Left ventricle myocardium inferior (tissue), 1 donor: Measurements from ENCODE around the gene XIRP2. TPM values are rescaled to one million over a fixed set of nuclear protein-coding genes. Genes with fewer than 3 reads are reported as not detected.
A peak's percentile ranks its signal among the peaks of the same experiment; 100 is the strongest.

ENCODE experiments used
- DNase-seq: peaks from one replicate; pipeline ENCODE4 v3.0.0-alpha.2; 2020
- H3K27ac ChIP-seq: fragments of 200-600 bp; replicated peaks from 2 replicates; pipeline ENCODE4 v1.8.0; 2021
- H3K27me3 ChIP-seq: fragments of 200-600 bp; 2 replicates; pipeline ENCODE4 v1.8.0; 2021; ENCODE audit warnings: low read depth
- H3K36me3 ChIP-seq: fragments of 200-600 bp; 2 replicates; pipeline ENCODE4 v1.8.0; 2021
- H3K4me1 ChIP-seq: fragments of 200-600 bp; 2 replicates; pipeline ENCODE4 v1.8.0; 2021
- H3K4me3 ChIP-seq: fragments of 200-600 bp; 2 replicates; pipeline ENCODE4 v1.8.0; 2021; ENCODE audit warnings: mild to moderate bottlenecking, moderate library complexity
- H3K9me3 ChIP-seq: fragments of 200-600 bp; replicated peaks from 2 replicates; pipeline ENCODE4 v1.8.0; 2021
- intact Hi-C: fragments of 100-400 bp; cut with micrococcal nuclease; formaldehyde crosslinking; loops from one replicate; pipeline ENCODE4 v1.11.0; 2022
- total RNA-seq: library from RNA; stranded (reverse); fragmentation: NEBNext Ultra II Directional; extraction: Animal tissue kit (Norgen Biotek cat#: 25700); gene quantifications from one replicate; pipeline ENCODE4 v1.2.1, GENCODE V29; 2021
- TF ChIP-seq, protein P1 (sequence below): fragments of 200-600 bp; IDR thresholded peaks from 2 replicates; pipeline ENCODE4 v1.8.0; 2021; ENCODE audit warnings: antibody characterized with exemption, mild to moderate bottlenecking, borderline replicate concordance
- donor health status: DM: no; HTN: yes; CAD: no; lungs with severe emphysema.

Gene XIRP2
- total RNA-seq, 1 donor from 2014 or later = 364 TPM

DNA sequence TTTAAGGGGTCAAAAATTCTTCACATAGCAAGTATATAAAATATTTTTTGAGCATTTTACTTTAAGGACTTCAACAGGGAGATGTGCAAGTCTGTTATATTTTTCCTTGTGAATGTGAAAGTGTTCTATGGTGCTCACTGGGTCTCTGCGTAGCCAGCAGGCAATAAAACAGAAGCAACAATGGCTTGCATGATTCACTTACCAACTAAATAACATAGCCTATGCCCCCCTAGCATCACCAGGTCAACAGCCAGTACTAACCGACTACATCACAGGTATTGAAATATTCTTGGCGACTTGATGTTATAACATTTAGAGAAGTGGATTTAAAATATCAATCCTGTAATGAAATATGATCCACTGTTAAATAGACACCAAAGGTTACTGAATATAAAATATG lies 398.9 kb downstream of the XIRP2 start:
- DNase-seq = no peak
- TF ChIP-seq, protein P1, sequence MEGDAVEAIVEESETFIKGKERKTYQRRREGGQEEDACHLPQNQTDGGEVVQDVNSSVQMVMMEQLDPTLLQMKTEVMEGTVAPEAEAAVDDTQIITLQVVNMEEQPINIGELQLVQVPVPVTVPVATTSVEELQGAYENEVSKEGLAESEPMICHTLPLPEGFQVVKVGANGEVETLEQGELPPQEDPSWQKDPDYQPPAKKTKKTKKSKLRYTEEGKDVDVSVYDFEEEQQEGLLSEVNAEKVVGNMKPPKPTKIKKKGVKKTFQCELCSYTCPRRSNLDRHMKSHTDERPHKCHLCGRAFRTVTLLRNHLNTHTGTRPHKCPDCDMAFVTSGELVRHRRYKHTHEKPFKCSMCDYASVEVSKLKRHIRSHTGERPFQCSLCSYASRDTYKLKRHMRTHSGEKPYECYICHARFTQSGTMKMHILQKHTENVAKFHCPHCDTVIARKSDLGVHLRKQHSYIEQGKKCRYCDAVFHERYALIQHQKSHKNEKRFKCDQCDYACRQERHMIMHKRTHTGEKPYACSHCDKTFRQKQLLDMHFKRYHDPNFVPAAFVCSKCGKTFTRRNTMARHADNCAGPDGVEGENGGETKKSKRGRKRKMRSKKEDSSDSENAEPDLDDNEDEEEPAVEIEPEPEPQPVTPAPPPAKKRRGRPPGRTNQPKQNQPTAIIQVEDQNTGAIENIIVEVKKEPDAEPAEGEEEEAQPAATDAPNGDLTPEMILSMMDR = no peak
- intact Hi-C loops = no loop called here
- Histone ChIP-seq H3K27ac (no peak overlapping the region), H3K4me1 (peaks cover 3% of the 10 kb centered on the region), H3K9me3 (no peaks in the 10 kb centered on the region), H3K4me3 (no peak overlapping the region), H3K36me3 (no peaks in the 10 kb centered on the region), H3K27me3 (no peaks in the 10 kb centered on the region)

DNA sequence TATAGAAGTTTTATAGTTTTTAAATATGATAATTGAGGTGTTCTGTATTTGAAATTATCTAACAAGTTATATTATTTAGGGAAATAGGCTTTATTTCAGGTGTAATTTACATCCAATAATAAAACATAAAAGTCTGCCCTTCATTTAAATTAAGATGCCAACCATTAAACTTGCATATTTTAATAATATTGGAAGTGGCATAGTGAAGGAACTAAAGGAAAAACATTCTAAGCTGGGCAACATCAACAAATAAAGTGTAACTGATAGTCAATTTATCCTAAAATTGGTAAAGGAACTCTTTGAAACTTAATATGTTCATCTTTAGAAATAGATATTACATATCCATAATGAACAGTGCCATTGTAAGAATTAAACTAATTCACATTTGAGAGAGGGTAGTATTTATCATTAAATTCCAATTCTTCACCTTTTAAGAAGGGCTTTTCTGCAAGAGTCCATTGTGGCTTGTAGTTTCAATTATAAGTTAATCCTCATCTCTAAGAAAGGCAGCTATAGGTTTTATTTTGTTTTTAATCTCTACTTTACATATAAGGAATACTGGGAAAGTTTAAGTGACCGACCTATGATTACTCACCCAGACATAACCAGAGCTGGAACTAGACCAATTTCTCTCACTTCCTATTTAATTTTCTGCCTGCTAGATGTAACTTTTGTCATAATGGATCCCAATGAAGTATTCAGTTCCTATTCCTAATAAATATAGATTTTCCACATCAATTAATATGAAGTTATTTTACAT lies 401.6 kb downstream of the XIRP2 start:
- TF ChIP-seq, protein P1 = no peak
- Histone ChIP-seq H3K27me3 (peaks cover 16% of the 10 kb centered on the region), H3K4me1 (peaks cover 25% of the 10 kb centered on the region), H3K9me3 (no peaks in the 10 kb centered on the region), H3K4me3 (no peak overlapping the region), H3K27ac (no peak overlapping the region), H3K36me3 (no peaks in the 10 kb centered on the region)
- DNase-seq = no peak
- intact Hi-C loops = no loop called here

- intact Hi-C loops = no loop called here
These were observed 404.3 kb downstream of the XIRP2 start, which contains the start of gene B3GALT1 for GRCh38 chr2:167292430-167293171. Gene B3GALT1 (plus strand): TSS chr2:167293001.

DNA sequence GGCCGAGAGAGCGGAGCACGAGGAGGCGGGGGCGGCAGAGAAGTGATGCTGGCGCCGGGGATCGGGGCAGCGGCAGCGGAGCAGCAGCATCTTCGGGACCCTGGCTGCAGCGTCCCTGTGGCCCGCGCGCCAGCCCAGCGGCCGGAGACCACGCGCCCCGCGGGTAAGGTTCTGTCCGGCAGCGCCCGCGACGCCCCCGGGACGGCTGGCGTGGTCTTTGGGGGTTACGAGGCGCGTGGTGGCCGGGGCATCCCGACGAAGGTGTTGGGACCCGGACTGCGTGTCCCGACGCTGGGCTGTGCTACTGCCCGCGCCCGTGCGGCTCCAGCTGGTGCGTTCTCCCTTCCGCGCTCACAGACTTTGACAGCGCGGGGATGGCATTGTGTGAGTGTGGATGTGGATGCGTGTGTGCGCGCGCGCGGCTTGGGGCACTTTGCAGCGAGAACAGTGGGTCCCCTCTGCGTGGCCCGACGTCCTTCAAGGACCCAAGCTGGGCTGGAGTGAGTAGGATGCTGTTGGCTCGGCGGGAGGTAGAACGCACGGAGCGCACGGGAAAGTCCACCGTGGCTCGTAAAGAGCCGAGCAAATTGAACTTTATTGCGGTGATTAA lies 405.0 kb downstream of the XIRP2 start:
- Histone ChIP-seq H3K4me1 (peaks cover 25% of the 10 kb centered on the region), H3K36me3 (no peaks in the 10 kb centered on the region), H3K27me3 (peaks cover 50% of the 10 kb centered on the region), H3K4me3 (peak overlapping the region; percentile 84), H3K9me3 (no peaks in the 10 kb centered on the region), H3K27ac (peak overlapping the region; percentile 86)
- intact Hi-C loops = no loop called here
- no peak for DNase-seq
- TF ChIP-seq, protein P1 = no peak

More at GRCh38 chr2:167292430-167293171, 404.3 kb downstream of the XIRP2 start, which contains the start of gene B3GALT1:
- no peaks in the 10 kb centered on the region for H3K36me3 ChIP-seq
- peaks cover 44% of the 10 kb centered on the region for H3K27me3 ChIP-seq
- peaks cover 25% of the 10 kb centered on the region for H3K4me1 ChIP-seq
- peak within 1 kb of the TSS; percentile 86 for H3K27ac ChIP-seq
- peak; percentile 85 for DNase-seq
- H3K9me3 ChIP-seq = no peaks in the 10 kb centered on the region
- TF ChIP-seq, protein P1 = peak; percentile 49
- peak within 1 kb of the TSS; percentile 84 for H3K4me3 ChIP-seq

DNA sequence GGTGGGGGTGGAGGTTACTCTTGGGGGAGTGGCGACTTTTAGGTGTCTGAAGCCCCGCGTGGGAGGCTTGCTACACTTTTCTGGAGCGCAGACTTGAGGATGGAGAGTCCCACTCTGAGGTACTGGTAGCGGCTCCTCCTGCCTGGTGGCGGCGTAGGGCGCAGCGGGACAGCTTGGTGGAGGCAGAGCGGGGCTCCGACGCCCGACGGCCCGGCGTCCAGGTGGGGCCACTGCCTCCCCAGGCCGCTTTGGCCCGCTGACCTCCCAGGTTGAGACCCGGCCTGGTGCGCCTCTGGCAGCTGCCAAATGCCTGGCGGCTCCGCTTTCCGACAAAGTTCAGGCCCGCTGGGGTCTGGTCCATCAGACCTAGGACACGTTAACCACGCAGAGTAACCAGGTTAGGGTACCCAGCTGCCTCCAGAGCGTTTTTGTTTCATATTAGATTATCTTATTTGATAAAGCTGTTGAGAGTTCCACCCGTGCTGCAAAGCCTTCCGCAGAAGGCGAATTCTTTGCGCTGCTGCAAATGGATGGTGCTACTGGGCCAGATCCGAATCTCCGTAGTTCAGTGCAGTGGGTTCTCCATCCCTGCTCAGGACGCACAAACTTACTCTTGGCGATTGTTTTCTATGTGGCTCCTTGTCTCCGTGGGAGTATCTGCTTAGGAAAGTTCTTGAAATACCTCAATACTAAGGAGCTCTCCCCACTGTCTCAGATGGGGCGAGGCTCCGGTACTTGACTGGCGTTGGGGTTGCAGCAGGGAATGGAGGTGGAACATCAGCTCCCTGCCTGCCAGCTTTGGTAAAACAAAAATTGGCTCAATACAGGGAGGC lies 405.9 kb downstream of the XIRP2 start:
- intact Hi-C loops = no loop called here
- H3K27me3 ChIP-seq = peaks cover 59% of the 10 kb centered on the region
- no peak for DNase-seq
- no peak overlapping the region for H3K27ac ChIP-seq
- no peaks in the 10 kb centered on the region for H3K36me3 ChIP-seq
- peak overlapping the region; percentile 84 for H3K4me3 ChIP-seq
- no peaks in the 10 kb centered on the region for H3K9me3 ChIP-seq
- peaks cover 25% of the 10 kb centered on the region for H3K4me1 ChIP-seq
- TF ChIP-seq, protein P1 = no peak
